IMR-90 (cell line): ENCODE data around the gene VDR. TPM values are rescaled to one million over a fixed set of nuclear protein-coding genes. Genes with fewer than 3 reads are reported as not detected.
A peak's percentile ranks its signal among the peaks of the same experiment; 100 is the strongest.

Experiments used
- ATAC-seq: fragments of 200-7000 bp; cut with Tn5 transposase; 2 replicates; pipeline ENCODE4 v1.9.1; 2020; ENCODE audit warnings: low read depth, mild to moderate bottlenecking, moderate library complexity
- BruUV-seq: library from RNA; stranded (reverse); fragments of 400-500 nt; replicated peaks from 2 replicates; lab custom pipeline; 2021; lab: Mats Ljungman, UMichigan
- CTCF ChIA-PET: fragments of 300-600 bp; formaldehyde crosslinking; extraction: SDS; loops from one replicate; lab custom pipeline; 2021; ENCODE audit warnings: antibody characterized with exemption; lab: Yijun Ruan, JAX
- POLR2A ChIA-PET: fragments of 300-600 bp; sonication (Branson Sonifier 250); formaldehyde crosslinking; loops from one replicate; lab custom pipeline; 2022; ENCODE audit warnings: antibody characterized with exemption; ENCODE audit not compliant: unreplicated experiment; lab: Charles Lee
- DNase-seq: peaks from one replicate; pipeline ENCODE4 v3.0.0; 2013
- H2AFZ ChIP-seq: replicated peaks from 2 replicates; pipeline ENCODE3; 2013; ENCODE audit warnings: low read length, mild to moderate bottlenecking; ENCODE audit not compliant: poor library complexity
- H2AK5ac ChIP-seq: 2 replicates; pipeline ENCODE4 v1.6.1; 2013; ENCODE audit warnings: low read depth, low read length, inconsistent platforms
- H2AK9ac ChIP-seq: replicated peaks from 2 replicates; pipeline ENCODE3; 2013; ENCODE audit warnings: mild to moderate bottlenecking, low read depth, low read length, moderate library complexity; ENCODE audit not compliant: poor library complexity
- H2BK120ac ChIP-seq: 2 replicates; pipeline ENCODE4 v1.6.1; 2013; ENCODE audit warnings: low read depth, low read length, inconsistent platforms
- H2BK15ac ChIP-seq: 3 replicates; pipeline ENCODE4 v1.6.1; 2013; ENCODE audit warnings: low read depth, low read length, inconsistent platforms
- H2BK20ac ChIP-seq: 2 replicates; pipeline ENCODE4 v1.6.1; 2013; ENCODE audit warnings: low read depth, mild to moderate bottlenecking, inconsistent platforms, low read length, moderate library complexity
- H2BK5ac ChIP-seq: 2 replicates; pipeline ENCODE4 v1.6.1; 2013; ENCODE audit warnings: mild to moderate bottlenecking, low read depth, low read length, inconsistent platforms; ENCODE audit not compliant: poor library complexity, severe bottlenecking
- H3K14ac ChIP-seq: replicated peaks from 2 replicates; pipeline ENCODE4 v1.6.1; 2013; ENCODE audit warnings: low read depth, low read length, inconsistent platforms
- H3K18ac ChIP-seq: 2 replicates; pipeline ENCODE4 v1.6.1; 2013; ENCODE audit warnings: low read depth, low read length, control low read depth
- H3K23ac ChIP-seq: 2 replicates; pipeline ENCODE4 v1.6.1; 2013; ENCODE audit warnings: low read depth, low read length, inconsistent platforms
- H3K27ac ChIP-seq: 2 replicates; pipeline ENCODE4 v1.5.1; 2013; ENCODE audit warnings: mild to moderate bottlenecking, control low read depth, low read length; ENCODE audit not compliant: insufficient read depth
- H3K27me3 ChIP-seq: 2 replicates; pipeline ENCODE4 v1.6.1; 2013; ENCODE audit warnings: low read length; ENCODE audit not compliant: control insufficient read depth, insufficient read depth
- H3K36me3 ChIP-seq: 2 replicates; pipeline ENCODE4 v1.6.1; 2013; ENCODE audit warnings: low read length, mixed read lengths; ENCODE audit not compliant: control insufficient read depth, insufficient read depth
- H3K4ac ChIP-seq: 2 replicates; pipeline ENCODE4 v1.6.1; 2013; ENCODE audit warnings: low read depth, low read length, inconsistent platforms
- H3K4me1 ChIP-seq: 2 replicates; pipeline ENCODE4 v1.6.1; 2013; ENCODE audit warnings: low read length, mixed read lengths; ENCODE audit not compliant: control insufficient read depth, insufficient read depth
- H3K4me2 ChIP-seq: 2 replicates; pipeline ENCODE4 v1.6.1; 2013; ENCODE audit warnings: low read depth, mild to moderate bottlenecking, control low read depth, low read length, moderate library complexity
- H3K4me3 ChIP-seq: 2 replicates; pipeline ENCODE4 v1.5.1; 2013; ENCODE audit warnings: low read depth, mild to moderate bottlenecking, control low read depth, low read length, moderate library complexity; ENCODE audit not compliant: insufficient read depth
- H3K56ac ChIP-seq: 2 replicates; pipeline ENCODE4 v1.6.1; 2013; ENCODE audit warnings: low read length, inconsistent platforms; ENCODE audit not compliant: insufficient read depth; ENCODE audit errors: extremely low read depth
- H3K79me1 ChIP-seq, 2 experiments: 2 replicates each; pipeline ENCODE4 v1.6.1; 2013; ENCODE audit warnings: low read length in 2 of 2, inconsistent platforms in 1 of 2, low read depth in 1 of 2
- H3K9ac ChIP-seq: 2 replicates; pipeline ENCODE4 v1.6.1; 2013; ENCODE audit warnings: low read depth, low read length, control low read depth
- H3K9me1 ChIP-seq: 2 replicates; pipeline ENCODE4 v1.6.1; 2013; ENCODE audit warnings: low read length, inconsistent platforms; ENCODE audit not compliant: insufficient read depth
- H3K9me3 ChIP-seq: 2 replicates; pipeline ENCODE4 v1.6.1; 2013; ENCODE audit warnings: low read length; ENCODE audit not compliant: control insufficient read depth, insufficient read depth
- H4K20me1 ChIP-seq: 2 replicates; pipeline ENCODE4 v1.6.1; 2013; ENCODE audit warnings: low read length, inconsistent platforms; ENCODE audit not compliant: insufficient read depth
- H4K5ac ChIP-seq: 2 replicates; pipeline ENCODE4 v1.6.1; 2013; ENCODE audit warnings: mild to moderate bottlenecking, low read depth, low read length, control low read depth
- H4K8ac ChIP-seq, 2 experiments: 2 replicates each; pipeline ENCODE4 v1.6.1; 2013; ENCODE audit warnings: low read depth in 2 of 2, low read length in 2 of 2, control low read depth in 1 of 2, inconsistent platforms in 1 of 2
- H4K91ac ChIP-seq: 2 replicates; pipeline ENCODE4 v1.6.1; 2013; ENCODE audit warnings: low read depth, low read length, inconsistent platforms; ENCODE audit not compliant: insufficient read depth
- CEBPB ChIP-seq: IDR thresholded peaks from 2 replicates; pipeline ENCODE4 v1.6.1; 2012; ENCODE audit warnings: low read depth, low read length, improper control_type of control experiment
- MXI1 ChIP-seq: IDR thresholded peaks from 2 replicates; pipeline ENCODE4 v1.6.1; 2012; ENCODE audit warnings: low read depth, mild to moderate bottlenecking, low read length, moderate library complexity, borderline replicate concordance
- WGBS, 2 experiments: methylation state at CpG; one replicate each; pipeline versions ENCODE4 v1.1.5 to v1.1.7; 2013; ENCODE audit warnings: missing lambda C conversion rate in 2 of 2; ENCODE audit not compliant: insufficient read length in 1 of 2; ENCODE audit errors: extremely low coverage in 2 of 2; 5-methylcytosine and 5-hydroxymethylcytosine counted together
- dilution Hi-C: fragments of 300-500 bp; cut with HindIII; formaldehyde crosslinking; loops from one replicate; pipeline ENCODE4 v1.14.3; 2018; ENCODE audit warnings: low sequenced_read_pairs; ENCODE audit not compliant: unreplicated experiment
- in situ Hi-C: fragments of 300-500 bp; cut with MboI; formaldehyde crosslinking; loops from 3 replicates; pipeline ENCODE4 v1.14.3; 2019; ENCODE audit warnings: low sequenced_read_pairs, inconsistent platforms, mixed read lengths
- intact Hi-C: fragments of 100-400 bp; cut with micrococcal nuclease; formaldehyde crosslinking; loops from 2 replicates; pipeline ENCODE4 v1.10.0; 2022
- polyA plus RNA-seq, 3 experiments: library from polyadenylated mRNA; depleted of rRNA; stranded (reverse); fragments of >200 nt; gene quantifications; 2 replicates each; pipeline ENCODE4 v1.2.3, GENCODE V29; 2012; ENCODE audit warnings: low replicate concordance in 1 of 3
- total RNA-seq: library from RNA; depleted of rRNA; stranded (reverse); fragments of >200 nt; gene quantifications from 2 replicates; pipeline ENCODE4 v1.2.3, GENCODE V29; 2012
- TF ChIP-seq, protein P1 (sequence below): conservative IDR thresholded peaks from 2 replicates; pipeline ENCODE4 v1.5.1; 2012; ENCODE audit warnings: mild to moderate bottlenecking, low read depth, low read length, improper control_type of control experiment

Gene VDR
- total and polyA plus RNA-seq, 2 of the 4 experiments (the other 2 are of a cell fraction) = 5.4 to 8.5 TPM

DNA sequence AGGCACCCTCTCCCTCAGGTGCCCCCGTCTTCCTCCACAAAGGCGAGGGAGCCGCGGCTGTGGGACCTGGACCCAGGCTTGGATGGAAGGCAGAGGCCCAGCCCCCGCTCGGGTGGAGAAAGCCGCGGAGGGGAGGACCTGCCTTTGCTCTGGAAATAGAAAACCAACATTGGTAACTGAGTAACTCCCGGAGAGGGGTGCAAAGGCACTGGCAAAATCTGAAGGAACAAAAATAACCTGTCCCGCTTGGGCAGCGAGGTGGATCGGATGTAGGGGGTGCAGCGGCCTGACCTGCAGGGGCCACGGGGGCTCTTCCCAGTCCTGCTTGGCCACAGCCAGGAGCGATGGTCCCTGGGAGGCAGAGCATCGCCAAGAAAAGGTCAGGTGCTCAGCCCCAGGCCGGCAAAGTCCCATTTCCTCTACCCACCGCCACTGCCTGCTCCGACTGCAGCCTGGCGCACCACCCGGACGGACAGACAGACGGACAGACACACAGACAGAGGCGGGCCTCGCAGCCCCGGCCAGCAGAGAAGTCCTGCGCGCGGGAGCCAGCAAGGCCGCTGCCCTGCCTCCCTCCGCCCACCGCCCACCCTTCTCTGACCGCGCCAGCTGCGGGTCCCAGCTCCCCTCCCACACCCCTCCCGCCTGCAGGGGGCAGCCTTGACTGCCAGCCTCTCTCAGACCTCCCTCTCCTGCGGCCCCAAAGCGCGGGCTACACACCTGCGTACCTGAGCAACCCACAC lies 37.2 kb upstream of the VDR start:
- Histone ChIP-seq H3K4me2 (no peak overlapping the region), H2BK20ac (no peak overlapping the region), H3K27ac (no peak overlapping the region), H3K23ac (no peak overlapping the region), H3K4ac (no peak overlapping the region), H4K8ac (no peak overlapping the region), H2BK5ac (no peak overlapping the region), H3K14ac (no peak overlapping the region), H3K18ac (no peak overlapping the region), H3K4me3 (no peak overlapping the region), H3K4me1 (peaks cover 10% of the 10 kb centered on the region), H2AK9ac (no peak overlapping the region), H3K79me1 (no peaks in the 10 kb centered on the region), H3K9me1 (peaks cover 10% of the 10 kb centered on the region; the same call in 1 of the 2 replicates), H3K9ac (no peak overlapping the region), H4K5ac (no peak overlapping the region), H4K91ac (no peak overlapping the region), H2AK5ac (no peak overlapping the region), H2BK120ac (no peak overlapping the region), H3K9me3 (no peaks in the 10 kb centered on the region), H3K36me3 (no peaks in the 10 kb centered on the region), H4K20me1 (no peaks in the 10 kb centered on the region; the same call in 1 of the 2 replicates), H2BK15ac (no peak overlapping the region), H3K27me3 (peaks cover 14% of the 10 kb centered on the region), H3K56ac (no peak overlapping the region), H2AFZ (peak overlapping the region; percentile 49)
- ATAC-seq = peak; percentile 9; the same call in 1 of the 2 replicates
- TF ChIP-seq MXI1 (no peak), CEBPB (no peak)
- TF ChIP-seq, protein P1, sequence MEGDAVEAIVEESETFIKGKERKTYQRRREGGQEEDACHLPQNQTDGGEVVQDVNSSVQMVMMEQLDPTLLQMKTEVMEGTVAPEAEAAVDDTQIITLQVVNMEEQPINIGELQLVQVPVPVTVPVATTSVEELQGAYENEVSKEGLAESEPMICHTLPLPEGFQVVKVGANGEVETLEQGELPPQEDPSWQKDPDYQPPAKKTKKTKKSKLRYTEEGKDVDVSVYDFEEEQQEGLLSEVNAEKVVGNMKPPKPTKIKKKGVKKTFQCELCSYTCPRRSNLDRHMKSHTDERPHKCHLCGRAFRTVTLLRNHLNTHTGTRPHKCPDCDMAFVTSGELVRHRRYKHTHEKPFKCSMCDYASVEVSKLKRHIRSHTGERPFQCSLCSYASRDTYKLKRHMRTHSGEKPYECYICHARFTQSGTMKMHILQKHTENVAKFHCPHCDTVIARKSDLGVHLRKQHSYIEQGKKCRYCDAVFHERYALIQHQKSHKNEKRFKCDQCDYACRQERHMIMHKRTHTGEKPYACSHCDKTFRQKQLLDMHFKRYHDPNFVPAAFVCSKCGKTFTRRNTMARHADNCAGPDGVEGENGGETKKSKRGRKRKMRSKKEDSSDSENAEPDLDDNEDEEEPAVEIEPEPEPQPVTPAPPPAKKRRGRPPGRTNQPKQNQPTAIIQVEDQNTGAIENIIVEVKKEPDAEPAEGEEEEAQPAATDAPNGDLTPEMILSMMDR = 0 out of 2 replicates have a peak, but pooled peaks have one; percentile 19
- in situ Hi-C loops (no loop called here), dilution Hi-C loops (no loop called here), intact Hi-C loops (no loop called here)
- DNase-seq = no peak
- ChIA-PET CTCF (interaction anchor here (1.0 kb wide), 1 partner anchor 178 kb away, joined by 3 read pairs; no protein-coding TSS in a partner anchor), POLR2A (no interaction called here)
- 36% methylated on average over 17 of the region's 40 CpGs; no CpG with 5 or more reads in 1 of the 2 experiments for WGBS, 2 experiments
- BruUV-seq = no TSS peak
